Sigmoid colon (tissue), 4 donors: ENCODE results near the gene CYB5R3.

Experiments used
- CTCF ChIP-seq, 4 experiments: fragments of 450-650 bp in 3 of 4; fragments of 200-600 bp in 1 of 4; IDR thresholded peaks; one replicate each; pipeline ENCODE4 v1.5.1; 2016 to 2019; ENCODE audit warnings: antibody characterized with exemption in 4 of 4, mild to moderate bottlenecking in 3 of 4, moderate library complexity in 2 of 4
- POLR2A ChIP-seq, 2 donors: fragments of 450-650 bp; IDR thresholded peaks; one replicate each; pipeline ENCODE4 v1.6.1; 2016; ENCODE audit warnings: antibody characterized with exemption in 2 of 2, mild to moderate bottlenecking in 2 of 2, moderate library complexity in 2 of 2
- POLR2AphosphoS5 ChIP-seq, 4 donors: sonication (generic); formaldehyde crosslinking; IDR thresholded peaks; one replicate each; pipeline ENCODE4 v1.6.1; 2017; ENCODE audit warnings: antibody characterized with exemption in 4 of 4

GRCh38 chr22:42611051-42611450, 38.1 kb downstream of the CYB5R3 start:
- TF ChIP-seq POLR2AphosphoS5 (IDR thresholded peaks at IDR 0.05), result no peak
- TF ChIP-seq CTCF (IDR thresholded peaks at IDR 0.05), result no peak
- no peak for TF ChIP-seq POLR2A (IDR thresholded peaks at IDR 0.05)
